Sigmoid colon (tissue), 7 donors: ENCODE results near the gene TRIM2. TPM values are rescaled to one million over a fixed set of nuclear protein-coding genes. Genes with fewer than 3 reads are reported as not detected.
A peak's percentile ranks its signal among the peaks of the same experiment; 100 is the strongest.

ENCODE experiments used
- DNase-seq: peaks from one replicate; pipeline ENCODE4 v3.0.0-alpha.2; 2019
- H3K27ac ChIP-seq, 4 donors: fragments of 200-600 bp; sonication (generic); one replicate each; pipeline ENCODE4 v1.5.1; 2016 to 2019; ENCODE audit warnings: mild to moderate bottlenecking in 1 of 4
- H3K27me3 ChIP-seq, 3 donors: fragments of 200-600 bp; sonication (generic); one replicate each; pipeline ENCODE4 v1.5.1; 2019; ENCODE audit warnings: mild to moderate bottlenecking in 1 of 3
- H3K36me3 ChIP-seq, 4 donors: fragments of 200-600 bp; sonication (generic); one replicate each; pipeline ENCODE4 v1.5.1; 2016 to 2019
- H3K4me1 ChIP-seq, 4 donors: fragments of 200-600 bp; sonication (generic); one replicate each; pipeline ENCODE4 v1.5.1; 2017 to 2019
- H3K4me3 ChIP-seq, 4 donors: fragments of 200-600 bp; sonication (generic); one replicate each; pipeline ENCODE4 v1.5.1; 2017 to 2019; ENCODE audit warnings: mild to moderate bottlenecking in 2 of 4, moderate library complexity in 1 of 4
- H3K9me3 ChIP-seq, 4 donors: fragments of 200-600 bp in 3 of 4; sonication (generic) in 3 of 4; one replicate each; pipeline versions ENCODE4 v1.5.1 to v1.6.1; 2013 to 2019
- EP300 ChIP-seq, 4 donors: sonication (generic); formaldehyde crosslinking; IDR thresholded peaks; one replicate each; pipeline ENCODE4 v1.6.1; 2017; ENCODE audit warnings: antibody characterized with exemption in 4 of 4
- POLR2A ChIP-seq, 2 donors: fragments of 450-650 bp; IDR thresholded peaks; one replicate each; pipeline ENCODE4 v1.6.1; 2016; ENCODE audit warnings: antibody characterized with exemption in 2 of 2, mild to moderate bottlenecking in 2 of 2, moderate library complexity in 2 of 2
- POLR2AphosphoS5 ChIP-seq, 4 donors: sonication (generic); formaldehyde crosslinking; IDR thresholded peaks; one replicate each; pipeline ENCODE4 v1.6.1; 2017; ENCODE audit warnings: antibody characterized with exemption in 4 of 4
- WGBS, 2 donors: extraction: QIAGEN DNeasy Blood & Tissue Kit; methylation state at CpG; one replicate each; pipeline ENCODE4 v1.1.7; 2013; 5-methylcytosine and 5-hydroxymethylcytosine counted together
- intact Hi-C: fragments of 100-400 bp; cut with DNase I; formaldehyde crosslinking; loops from one replicate; pipeline ENCODE4 v1.15.1; 2023
- polyA plus RNA-seq, 3 donors: library from polyadenylated mRNA; stranded (reverse); fragments of 200-250 nt; gene quantifications; one replicate each; pipeline ENCODE4 v1.2.3, GENCODE V29; 2013
- total RNA-seq, 4 donors: library from RNA; depleted of rRNA; stranded (reverse); fragments of >200 nt; gene quantifications; one replicate each; pipeline ENCODE4 v1.1.0, GENCODE V29; 2016
- TF ChIP-seq, protein P1 (sequence below), 4 experiments: fragments of 450-650 bp in 3 of 4; fragments of 200-600 bp in 1 of 4; IDR thresholded peaks; one replicate each; pipeline ENCODE4 v1.5.1; 2016 to 2019; ENCODE audit warnings: antibody characterized with exemption in 4 of 4, mild to moderate bottlenecking in 3 of 4, moderate library complexity in 2 of 4
- donor health status: healthy with polysubstance abuse.
- donor health status: Bipolar disorder and iron deficiency.
- donor health status: healthy.

The TRIM2 gene
- total and polyA plus RNA-seq, 7 donors, result 19.8 to 51.7 (median 31.6) TPM

DNA sequence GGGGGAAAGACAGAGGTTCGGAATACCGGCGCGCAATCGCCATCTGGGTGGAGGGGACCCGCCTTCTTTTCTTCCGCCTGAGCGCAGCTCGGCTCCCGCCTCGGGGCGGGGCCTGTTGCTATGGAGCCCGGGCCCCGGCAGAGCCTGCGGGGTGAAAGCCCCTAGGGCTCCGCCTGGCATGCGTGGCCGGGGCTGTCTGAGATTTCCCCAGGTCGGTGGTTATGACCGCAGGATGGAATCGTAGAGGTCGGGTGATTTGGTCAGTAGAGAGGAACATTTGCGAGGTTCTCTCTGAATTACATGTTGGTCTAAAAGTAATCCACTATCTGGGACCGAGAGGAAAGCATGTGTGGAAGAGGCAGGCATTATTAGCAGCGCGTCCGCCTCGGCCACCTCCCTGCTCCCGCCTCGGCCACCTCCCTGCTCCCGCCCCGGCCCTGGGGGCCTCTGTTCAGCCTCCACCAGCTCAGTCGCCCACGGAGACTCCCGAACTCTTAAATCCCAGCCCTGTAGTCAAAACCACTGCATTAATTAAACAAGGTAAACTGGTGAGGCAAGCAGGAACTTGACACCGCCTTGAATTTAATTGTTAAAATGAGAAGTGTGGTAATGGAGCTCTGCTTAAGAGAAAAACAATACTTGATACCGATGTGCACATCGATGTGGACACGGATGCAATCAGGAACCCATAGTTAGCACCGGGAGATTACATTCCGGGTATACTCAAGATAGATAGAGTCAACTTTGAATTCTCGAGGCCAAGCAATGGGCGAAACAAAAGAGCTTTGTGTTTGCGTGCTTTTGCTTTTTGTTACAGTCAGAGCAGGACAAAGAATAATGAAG lies 45.2 kb downstream of the TRIM2 start:
- TF ChIP-seq POLR2A (IDR thresholded peaks at IDR 0.05) (peak in 1 of 2 donors; percentile 11), POLR2AphosphoS5 (IDR thresholded peaks at IDR 0.05) (peak in 3 of 4 donors; percentile 11 to 40 (median 29)), EP300 (IDR thresholded peaks at IDR 0.05) (no peak)
- TF ChIP-seq, protein P1, sequence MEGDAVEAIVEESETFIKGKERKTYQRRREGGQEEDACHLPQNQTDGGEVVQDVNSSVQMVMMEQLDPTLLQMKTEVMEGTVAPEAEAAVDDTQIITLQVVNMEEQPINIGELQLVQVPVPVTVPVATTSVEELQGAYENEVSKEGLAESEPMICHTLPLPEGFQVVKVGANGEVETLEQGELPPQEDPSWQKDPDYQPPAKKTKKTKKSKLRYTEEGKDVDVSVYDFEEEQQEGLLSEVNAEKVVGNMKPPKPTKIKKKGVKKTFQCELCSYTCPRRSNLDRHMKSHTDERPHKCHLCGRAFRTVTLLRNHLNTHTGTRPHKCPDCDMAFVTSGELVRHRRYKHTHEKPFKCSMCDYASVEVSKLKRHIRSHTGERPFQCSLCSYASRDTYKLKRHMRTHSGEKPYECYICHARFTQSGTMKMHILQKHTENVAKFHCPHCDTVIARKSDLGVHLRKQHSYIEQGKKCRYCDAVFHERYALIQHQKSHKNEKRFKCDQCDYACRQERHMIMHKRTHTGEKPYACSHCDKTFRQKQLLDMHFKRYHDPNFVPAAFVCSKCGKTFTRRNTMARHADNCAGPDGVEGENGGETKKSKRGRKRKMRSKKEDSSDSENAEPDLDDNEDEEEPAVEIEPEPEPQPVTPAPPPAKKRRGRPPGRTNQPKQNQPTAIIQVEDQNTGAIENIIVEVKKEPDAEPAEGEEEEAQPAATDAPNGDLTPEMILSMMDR (IDR thresholded peaks at IDR 0.05), result no peak
- intact Hi-C loops, result no loop called here
- peak; percentile 80 for DNase-seq

DNA sequence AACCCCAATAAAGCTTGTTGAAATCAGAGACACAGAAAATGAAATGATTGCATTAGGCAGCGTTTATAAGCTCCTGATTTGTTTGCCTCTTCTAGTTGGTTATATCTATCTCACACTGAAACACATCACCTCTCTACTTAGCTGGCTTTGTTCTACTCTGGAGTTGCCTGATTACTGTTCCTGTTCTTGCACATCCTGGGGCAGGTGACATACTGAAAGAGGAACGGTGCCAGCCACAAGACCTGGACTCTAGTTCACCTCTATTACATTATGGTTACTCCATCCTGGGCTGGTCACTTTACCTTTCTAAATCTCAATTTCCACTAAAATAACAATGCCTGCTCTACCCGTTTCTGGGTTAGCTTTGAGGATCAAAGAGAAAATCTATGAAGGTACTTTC lies 47.9 kb downstream of the TRIM2 start:
- 48 to 69% methylated on average over 3 of the region's 3 CpGs for WGBS, 2 donors
- no peak for DNase-seq
- peaks cover 0 to 24% (median 14%) of the 10 kb centered on the region in 4 donors for H3K4me1 ChIP-seq
- intact Hi-C loops, result no loop called here
- no peaks in the 10 kb centered on the region for H3K27me3 ChIP-seq
- TF ChIP-seq EP300 (IDR thresholded peaks at IDR 0.05), result no peak
- TF ChIP-seq POLR2A (IDR thresholded peaks at IDR 0.05), result no peak
- TF ChIP-seq POLR2AphosphoS5 (IDR thresholded peaks at IDR 0.05), result no peak
- TF ChIP-seq, protein P1 (IDR thresholded peaks at IDR 0.05), result no peak
- no peak overlapping the region for H3K4me3 ChIP-seq
- H3K9me3 ChIP-seq, result no peaks in the 10 kb centered on the region
- H3K36me3 ChIP-seq, result no peaks in the 10 kb centered on the region
- H3K27ac ChIP-seq, result no peak overlapping the region

More for the DNA sequence above, 45.2 kb downstream of the TRIM2 start:
- Histone ChIP-seq H3K36me3 (no peaks in the 10 kb centered on the region), H3K9me3 (no peaks in the 10 kb centered on the region), H3K27me3 (no peaks in the 10 kb centered on the region), H3K4me3 (peak overlapping the region; percentile 40 to 58 (median 51)), H3K27ac (peak overlapping the region; percentile 66 to 76 (median 73)), H3K4me1 (peaks cover 0 to 18% (median 10%) of the 10 kb centered on the region in 4 donors)
- 4 to 9% methylated on average over 44 of the region's 44 CpGs for WGBS, 2 donors

DNA sequence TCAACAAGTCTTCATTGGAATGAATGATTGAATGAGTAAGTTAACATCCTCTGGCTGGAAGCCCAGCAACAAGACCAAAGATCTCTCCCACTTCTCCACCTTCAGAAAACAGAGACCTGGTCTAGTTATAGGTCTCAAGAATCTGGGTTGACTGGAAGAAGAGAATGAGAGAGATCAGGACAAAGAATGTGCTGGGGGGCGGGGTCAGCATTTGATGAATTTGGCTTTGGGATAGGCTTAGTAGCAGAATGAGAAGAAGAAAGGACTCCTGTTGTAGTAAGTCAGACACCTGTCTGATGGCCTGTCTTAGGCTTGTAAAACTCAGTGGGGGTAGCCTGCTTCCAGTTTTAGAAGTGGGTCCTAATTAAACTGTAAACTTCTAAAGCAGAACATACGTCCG lies 51.0 kb downstream of the TRIM2 start:
- H3K9me3 ChIP-seq, result no peaks in the 10 kb centered on the region
- no peak for DNase-seq
- TF ChIP-seq POLR2A (IDR thresholded peaks at IDR 0.05) (no peak), POLR2AphosphoS5 (IDR thresholded peaks at IDR 0.05) (no peak)
- H3K36me3 ChIP-seq, result no peaks in the 10 kb centered on the region
- peaks cover 0 to 30% (median 10%) of the 10 kb centered on the region in 4 donors for H3K4me1 ChIP-seq
- WGBS, 2 donors, result 78 to 92% methylated on average over 3 of the region's 3 CpGs
- intact Hi-C loops, result no loop called here
- no peak overlapping the region for H3K4me3 ChIP-seq
- no peaks in the 10 kb centered on the region for H3K27me3 ChIP-seq
- no peak overlapping the region for H3K27ac ChIP-seq

DNA sequence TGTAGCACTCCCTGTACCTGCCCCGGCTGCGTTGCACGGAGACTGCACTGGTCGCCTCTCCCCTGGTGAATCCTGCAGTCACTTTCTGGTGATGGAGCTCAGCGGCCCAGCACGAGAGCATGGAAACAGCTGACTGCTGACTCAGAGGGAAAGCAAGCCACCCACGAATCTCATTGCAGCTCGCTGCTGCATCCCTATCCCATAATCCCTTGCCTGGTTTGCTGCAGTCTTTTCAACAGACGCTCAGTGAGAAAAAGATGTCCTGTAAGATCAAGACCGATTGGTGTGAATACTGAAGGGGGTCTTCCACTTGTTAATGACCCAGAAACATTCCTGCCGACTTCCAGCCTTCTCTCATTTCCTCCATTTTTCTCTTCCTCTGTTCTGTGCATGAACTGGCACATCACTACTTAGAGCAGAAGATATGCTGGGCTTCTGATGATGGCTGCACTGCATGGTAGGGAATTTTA lies 52.9 kb downstream of the TRIM2 start:
- peaks cover 0 to 43% (median 16%) of the 10 kb centered on the region in 4 donors for H3K4me1 ChIP-seq
- intact Hi-C loops, result no loop called here
- no peak for DNase-seq
- WGBS, 2 donors, result 28 to 73% methylated on average over 11 of the region's 11 CpGs
- H3K27ac ChIP-seq, result peak overlapping the region in 3 of 4 donors; percentile 56 to 69 (median 67)
- H3K4me3 ChIP-seq, result peak overlapping the region in 2 of 4 donors; percentile 12 to 18
- no peaks in the 10 kb centered on the region for H3K36me3 ChIP-seq
- H3K9me3 ChIP-seq, result peaks cover 0 to 5% (median 0%) of the 10 kb centered on the region in 4 donors
- TF ChIP-seq, protein P1 (IDR thresholded peaks at IDR 0.05), result no peak
- no peak for TF ChIP-seq EP300 (IDR thresholded peaks at IDR 0.05)
- TF ChIP-seq POLR2A (IDR thresholded peaks at IDR 0.05), result no peak
- peak in 2 of 4 donors; percentile 7 to 54 for TF ChIP-seq POLR2AphosphoS5 (IDR thresholded peaks at IDR 0.05)
- no peaks in the 10 kb centered on the region for H3K27me3 ChIP-seq

DNA sequence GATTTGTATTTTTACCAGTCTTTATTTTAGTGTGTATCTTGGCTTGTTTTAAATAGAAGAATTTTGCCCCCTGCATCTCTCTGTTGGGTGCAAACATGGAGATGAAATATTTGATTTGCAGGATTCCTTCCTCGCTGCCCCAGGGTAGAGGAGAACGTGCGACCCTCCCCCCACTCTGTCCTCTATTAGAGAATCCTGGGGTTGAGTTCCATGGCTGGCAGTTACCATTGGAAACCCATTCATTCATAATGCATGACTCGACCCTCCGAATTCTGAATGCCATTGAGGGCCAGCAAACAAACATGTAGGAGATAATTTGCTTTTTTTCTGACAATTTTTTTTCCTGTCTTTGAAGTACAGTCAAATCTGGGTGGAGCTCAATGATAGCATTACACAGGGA lies 53.7 kb downstream of the TRIM2 start:
- WGBS, 2 donors, result 49 to 69% methylated on average over 5 of the region's 5 CpGs
- intact Hi-C loops, result no loop called here
- Histone ChIP-seq H3K4me3 (no peak overlapping the region), H3K4me1 (peaks cover 0 to 43% (median 16%) of the 10 kb centered on the region in 4 donors), H3K36me3 (no peaks in the 10 kb centered on the region), H3K9me3 (peaks cover 0 to 6% (median 0%) of the 10 kb centered on the region in 4 donors), H3K27me3 (no peaks in the 10 kb centered on the region), H3K27ac (peak overlapping the region in 3 of 4 donors; percentile 56 to 69 (median 67))
- no peak for DNase-seq
- TF ChIP-seq POLR2A (IDR thresholded peaks at IDR 0.05) (no peak), EP300 (IDR thresholded peaks at IDR 0.05) (no peak), POLR2AphosphoS5 (IDR thresholded peaks at IDR 0.05) (no peak)
- TF ChIP-seq, protein P1 (IDR thresholded peaks at IDR 0.05), result no peak
